K562 (cell line): ENCODE measurements around the gene SHANK1. TPM values are rescaled to one million over a fixed set of nuclear protein-coding genes. Genes with fewer than 3 reads are reported as not detected.
A peak's percentile ranks its signal among the peaks of the same experiment; 100 is the strongest.

Experiments used
- ARHGAP35 ChIP-seq: fragments of 450-650 bp; IDR thresholded peaks from 2 replicates; pipeline ENCODE4 v1.6.1; 2018; ENCODE audit not compliant: partially characterized antibody
- BCOR ChIP-seq: fragments of 450-650 bp; IDR thresholded peaks from 2 replicates; pipeline ENCODE4 v1.6.1; 2016
- CSDE1 ChIP-seq, 2 experiments: fragments of 450-650 bp; IDR thresholded peaks; 2 replicates each; pipeline ENCODE4 v1.6.1; 2016; ENCODE audit warnings: mild to moderate bottlenecking in 1 of 2
- GTF2F1 ChIP-seq: IDR thresholded peaks from 2 replicates; pipeline ENCODE4 v1.6.1; 2011; ENCODE audit warnings: low read depth, low read length, improper control_type of control experiment
- JUN ChIP-seq, 2 experiments: sonication (generic) in 1 of 2; formaldehyde crosslinking in 1 of 2; IDR thresholded peaks; 2 replicates each; pipeline versions ENCODE4 v1.6.1 to v1.8.0; 2012 to 2022; ENCODE audit warnings: borderline replicate concordance in 2 of 2, mild to moderate bottlenecking in 2 of 2, improper control_type of control experiment in 1 of 2, low read depth in 1 of 2, low read length in 1 of 2, missing genetic modification reagents in 1 of 2
- MTF1 ChIP-seq: fragments of 250-450 bp; sonication (Bioruptor Pico); IDR thresholded peaks from 2 replicates; pipeline ENCODE4 v1.9.0; 2021; ENCODE audit warnings: moderate library complexity, mild to moderate bottlenecking, inconsistent platforms, borderline replicate concordance
- RBM15 ChIP-seq: fragments of 200-400 bp; formaldehyde crosslinking; IDR thresholded peaks from 2 replicates; pipeline ENCODE4 v1.6.1; 2018; ENCODE audit warnings: mild to moderate bottlenecking, low read length, moderate library complexity; ENCODE audit not compliant: insufficient read depth
- ZNF175 ChIP-seq: fragments of 200-800 bp; sonication (Bioruptor generic); IDR thresholded peaks from 2 replicates; pipeline ENCODE4 v1.6.1; 2016; ENCODE audit warnings: low read depth, mild to moderate bottlenecking, missing genetic modification characterization, missing compliant biosample characterization
- ZNF232 ChIP-seq: sonication (generic); formaldehyde crosslinking; IDR thresholded peaks from 2 replicates; pipeline ENCODE4 v1.8.0; 2022; ENCODE audit warnings: mild to moderate bottlenecking, missing genetic modification reagents
- polyA plus RNA-seq, 8 experiments: library from polyadenylated mRNA; depleted of rRNA in 4 of 8; stranded (reverse) in 5 of 8; unstranded in 3 of 8; fragments of >200 nt; fragmentation: Nextera tagmentation in 2 of 8; fragmentation: Illumina TruSeq in 1 of 8; extraction: Ambion mirVana in 2 of 8; extraction: Trizol in 1 of 8; gene quantifications; 2 replicates each; pipeline versions ENCODE4 v1.2.1 to v1.2.3, GENCODE V29; 2011 to 2014; ENCODE audit warnings: inconsistent platforms in 1 of 8, missing spikeins in 1 of 8
- total RNA-seq, 7 experiments: library from RNA; depleted of rRNA in 6 of 7; stranded (reverse); fragments of >200 nt in 6 of 7; fragmentation: Illumina TruSeq in 2 of 7; extraction: Trizol in 2 of 7; gene quantifications; 2 replicates each; pipeline versions ENCODE4 v1.2.1 to v1.2.3, GENCODE V29; 2011 to 2021; ENCODE audit warnings: low replicate concordance in 1 of 7
- TF ChIP-seq, protein P1 (sequence below), 2 experiments: fragments of 450-650 bp; IDR thresholded peaks; 2 replicates each; pipeline ENCODE4 v1.6.1; 2018; ENCODE audit warnings: mild to moderate bottlenecking in 2 of 2, low read depth in 1 of 2; ENCODE audit not compliant: partially characterized antibody in 2 of 2
- TF ChIP-seq, protein P2 (sequence below): fragments of 450-650 bp; formaldehyde crosslinking; IDR thresholded peaks from 2 replicates; pipeline ENCODE4 v1.4.0; 2020; ENCODE audit warnings: mild to moderate bottlenecking, moderate library complexity
- TF ChIP-seq, protein P3 (sequence below): IDR thresholded peaks from 3 replicates; pipeline ENCODE4 v1.6.1; 2011; ENCODE audit warnings: borderline replicate concordance, mild to moderate bottlenecking; ENCODE audit not compliant: insufficient read length, insufficient read depth
- TF ChIP-seq, protein P4 (sequence below), 2 experiments: IDR thresholded peaks in 1 of 2; conservative IDR thresholded peaks in 1 of 2; 2 replicates each; pipeline ENCODE4 v1.6.1; 2016; ENCODE audit warnings: low read depth in 2 of 2, mild to moderate bottlenecking in 1 of 2, missing compliant biosample characterization in 1 of 2, missing genetic modification characterization in 1 of 2, moderate library complexity in 1 of 2

The SHANK1 gene
- total and polyA plus RNA-seq, 9 of the 15 experiments (the other 6 are each of a cell fraction or from before 2014, with no cell fraction given): 0.33 to 1.3 (median 0.55) TPM; not detected in 2

- TF ChIP-seq, protein P1, sequence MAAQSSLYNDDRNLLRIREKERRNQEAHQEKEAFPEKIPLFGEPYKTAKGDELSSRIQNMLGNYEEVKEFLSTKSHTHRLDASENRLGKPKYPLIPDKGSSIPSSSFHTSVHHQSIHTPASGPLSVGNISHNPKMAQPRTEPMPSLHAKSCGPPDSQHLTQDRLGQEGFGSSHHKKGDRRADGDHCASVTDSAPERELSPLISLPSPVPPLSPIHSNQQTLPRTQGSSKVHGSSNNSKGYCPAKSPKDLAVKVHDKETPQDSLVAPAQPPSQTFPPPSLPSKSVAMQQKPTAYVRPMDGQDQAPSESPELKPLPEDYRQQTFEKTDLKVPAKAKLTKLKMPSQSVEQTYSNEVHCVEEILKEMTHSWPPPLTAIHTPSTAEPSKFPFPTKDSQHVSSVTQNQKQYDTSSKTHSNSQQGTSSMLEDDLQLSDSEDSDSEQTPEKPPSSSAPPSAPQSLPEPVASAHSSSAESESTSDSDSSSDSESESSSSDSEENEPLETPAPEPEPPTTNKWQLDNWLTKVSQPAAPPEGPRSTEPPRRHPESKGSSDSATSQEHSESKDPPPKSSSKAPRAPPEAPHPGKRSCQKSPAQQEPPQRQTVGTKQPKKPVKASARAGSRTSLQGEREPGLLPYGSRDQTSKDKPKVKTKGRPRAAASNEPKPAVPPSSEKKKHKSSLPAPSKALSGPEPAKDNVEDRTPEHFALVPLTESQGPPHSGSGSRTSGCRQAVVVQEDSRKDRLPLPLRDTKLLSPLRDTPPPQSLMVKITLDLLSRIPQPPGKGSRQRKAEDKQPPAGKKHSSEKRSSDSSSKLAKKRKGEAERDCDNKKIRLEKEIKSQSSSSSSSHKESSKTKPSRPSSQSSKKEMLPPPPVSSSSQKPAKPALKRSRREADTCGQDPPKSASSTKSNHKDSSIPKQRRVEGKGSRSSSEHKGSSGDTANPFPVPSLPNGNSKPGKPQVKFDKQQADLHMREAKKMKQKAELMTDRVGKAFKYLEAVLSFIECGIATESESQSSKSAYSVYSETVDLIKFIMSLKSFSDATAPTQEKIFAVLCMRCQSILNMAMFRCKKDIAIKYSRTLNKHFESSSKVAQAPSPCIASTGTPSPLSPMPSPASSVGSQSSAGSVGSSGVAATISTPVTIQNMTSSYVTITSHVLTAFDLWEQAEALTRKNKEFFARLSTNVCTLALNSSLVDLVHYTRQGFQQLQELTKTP (IDR thresholded peaks at IDR 0.05; ENCODE audit: low read depth in 1 of 2, partially characterized antibody in 2 of 2): peak; percentile 81 to 99
- TF ChIP-seq, protein P2, sequence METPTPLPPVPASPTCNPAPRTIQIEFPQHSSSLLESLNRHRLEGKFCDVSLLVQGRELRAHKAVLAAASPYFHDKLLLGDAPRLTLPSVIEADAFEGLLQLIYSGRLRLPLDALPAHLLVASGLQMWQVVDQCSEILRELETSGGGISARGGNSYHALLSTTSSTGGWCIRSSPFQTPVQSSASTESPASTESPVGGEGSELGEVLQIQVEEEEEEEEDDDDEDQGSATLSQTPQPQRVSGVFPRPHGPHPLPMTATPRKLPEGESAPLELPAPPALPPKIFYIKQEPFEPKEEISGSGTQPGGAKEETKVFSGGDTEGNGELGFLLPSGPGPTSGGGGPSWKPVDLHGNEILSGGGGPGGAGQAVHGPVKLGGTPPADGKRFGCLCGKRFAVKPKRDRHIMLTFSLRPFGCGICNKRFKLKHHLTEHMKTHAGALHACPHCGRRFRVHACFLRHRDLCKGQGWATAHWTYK: no peak
- TF ChIP-seq ZNF175 (peak; percentile 74; the same call in 1 of the 2 replicates), RBM15 (no peak), MTF1 (CRISPR knock-in tag) (no peak), GTF2F1 (no peak), CSDE1 (IDR thresholded peaks at IDR 0.05) (no peak), BCOR (no peak), ZNF232 (CRISPR knock-in tag) (no peak), ARHGAP35 (no peak), JUN (IDR thresholded peaks at IDR 0.05; ENCODE audit: borderline replicate concordance, low read depth, low read length) (no peak), JUN (CRISPR knock-in tag; IDR thresholded peaks at IDR 0.05; ENCODE audit: borderline replicate concordance) (no peak)
- TF ChIP-seq, protein P3, sequence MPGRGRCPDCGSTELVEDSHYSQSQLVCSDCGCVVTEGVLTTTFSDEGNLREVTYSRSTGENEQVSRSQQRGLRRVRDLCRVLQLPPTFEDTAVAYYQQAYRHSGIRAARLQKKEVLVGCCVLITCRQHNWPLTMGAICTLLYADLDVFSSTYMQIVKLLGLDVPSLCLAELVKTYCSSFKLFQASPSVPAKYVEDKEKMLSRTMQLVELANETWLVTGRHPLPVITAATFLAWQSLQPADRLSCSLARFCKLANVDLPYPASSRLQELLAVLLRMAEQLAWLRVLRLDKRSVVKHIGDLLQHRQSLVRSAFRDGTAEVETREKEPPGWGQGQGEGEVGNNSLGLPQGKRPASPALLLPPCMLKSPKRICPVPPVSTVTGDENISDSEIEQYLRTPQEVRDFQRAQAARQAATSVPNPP: no peak
- TF ChIP-seq, protein P4, sequence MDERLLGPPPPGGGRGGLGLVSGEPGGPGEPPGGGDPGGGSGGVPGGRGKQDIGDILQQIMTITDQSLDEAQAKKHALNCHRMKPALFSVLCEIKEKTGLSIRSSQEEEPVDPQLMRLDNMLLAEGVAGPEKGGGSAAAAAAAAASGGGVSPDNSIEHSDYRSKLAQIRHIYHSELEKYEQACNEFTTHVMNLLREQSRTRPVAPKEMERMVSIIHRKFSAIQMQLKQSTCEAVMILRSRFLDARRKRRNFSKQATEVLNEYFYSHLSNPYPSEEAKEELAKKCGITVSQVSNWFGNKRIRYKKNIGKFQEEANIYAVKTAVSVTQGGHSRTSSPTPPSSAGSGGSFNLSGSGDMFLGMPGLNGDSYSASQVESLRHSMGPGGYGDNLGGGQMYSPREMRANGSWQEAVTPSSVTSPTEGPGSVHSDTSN (CRISPR knock-in tag; IDR thresholded peaks at IDR 0.05; ENCODE audit: low read depth): no peak
- TF ChIP-seq, protein P4 (tag; conservative IDR thresholded peaks at IDR 0.05; ENCODE audit: low read depth): no peak
Measured at GRCh38 chr19:50639121-50640112, 80.2 kb downstream of the SHANK1 start, which contains the start of gene SYT3 (continued).
